ENCODE data around the gene DPP7.

The DPP7 gene

DNA sequence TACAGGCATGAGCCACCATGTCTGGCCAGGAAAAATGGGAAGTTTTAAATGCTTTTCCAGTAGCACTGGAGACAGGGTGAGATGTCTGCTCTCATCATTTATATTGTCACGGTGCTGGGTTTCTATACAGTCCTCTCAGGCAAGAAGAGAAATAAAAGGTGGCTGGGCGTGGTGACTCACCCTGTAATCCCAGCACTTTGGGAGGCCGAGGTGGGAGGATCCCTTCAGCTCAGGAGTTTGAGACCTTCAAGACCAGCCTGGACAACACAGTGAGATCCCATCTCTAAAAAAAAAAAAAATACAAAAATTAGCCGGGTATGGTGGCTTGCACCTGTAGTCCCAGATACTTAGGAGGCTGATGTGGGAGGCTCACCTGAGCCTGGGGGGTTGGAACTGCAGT lies 19.7 kb upstream of the DPP7 start:
- DNase-seq (ENCODE audit: low read depth): no peak

DNA sequence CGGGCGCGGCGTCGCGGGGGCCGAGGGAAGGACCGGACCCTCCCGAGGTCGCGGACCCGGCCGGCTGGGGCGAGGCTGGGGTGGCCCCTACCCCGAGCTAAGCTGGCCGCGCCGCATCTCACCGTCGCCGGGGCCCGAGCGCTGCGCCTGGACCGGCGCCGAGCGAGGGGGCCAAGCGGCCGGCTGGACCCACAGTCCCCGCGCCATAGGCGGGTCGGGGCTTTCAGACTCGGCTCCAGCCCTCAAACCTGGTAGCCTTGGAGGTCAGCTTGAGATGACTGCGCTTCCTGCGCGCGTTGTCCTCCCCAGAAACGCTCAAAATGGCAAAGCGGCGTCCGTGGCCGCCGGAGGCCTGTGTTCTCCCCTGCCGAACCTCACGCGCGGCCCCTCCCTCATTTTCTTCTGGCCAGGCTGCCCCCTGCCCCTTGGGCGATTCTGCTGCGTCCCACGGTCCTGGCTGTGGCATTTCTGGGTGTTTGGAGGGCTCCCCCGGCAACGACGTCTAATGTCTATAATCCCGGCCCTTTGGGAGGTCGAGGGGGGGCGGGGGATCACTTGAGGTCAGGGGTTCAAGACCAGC lies 15.7 kb upstream of the DPP7 start:
- no peak for TF ChIP-seq CTCF (conservative IDR thresholded peaks at IDR 0.05; ENCODE audit: low read length)

More for the DNA sequence above, 19.7 kb upstream of the DPP7 start:
- H3K4me3 ChIP-seq (ENCODE audit: low read length): no peak overlapping the region
- TF ChIP-seq CTCF (conservative IDR thresholded peaks at IDR 0.05; ENCODE audit: low read length): no peak

DNA sequence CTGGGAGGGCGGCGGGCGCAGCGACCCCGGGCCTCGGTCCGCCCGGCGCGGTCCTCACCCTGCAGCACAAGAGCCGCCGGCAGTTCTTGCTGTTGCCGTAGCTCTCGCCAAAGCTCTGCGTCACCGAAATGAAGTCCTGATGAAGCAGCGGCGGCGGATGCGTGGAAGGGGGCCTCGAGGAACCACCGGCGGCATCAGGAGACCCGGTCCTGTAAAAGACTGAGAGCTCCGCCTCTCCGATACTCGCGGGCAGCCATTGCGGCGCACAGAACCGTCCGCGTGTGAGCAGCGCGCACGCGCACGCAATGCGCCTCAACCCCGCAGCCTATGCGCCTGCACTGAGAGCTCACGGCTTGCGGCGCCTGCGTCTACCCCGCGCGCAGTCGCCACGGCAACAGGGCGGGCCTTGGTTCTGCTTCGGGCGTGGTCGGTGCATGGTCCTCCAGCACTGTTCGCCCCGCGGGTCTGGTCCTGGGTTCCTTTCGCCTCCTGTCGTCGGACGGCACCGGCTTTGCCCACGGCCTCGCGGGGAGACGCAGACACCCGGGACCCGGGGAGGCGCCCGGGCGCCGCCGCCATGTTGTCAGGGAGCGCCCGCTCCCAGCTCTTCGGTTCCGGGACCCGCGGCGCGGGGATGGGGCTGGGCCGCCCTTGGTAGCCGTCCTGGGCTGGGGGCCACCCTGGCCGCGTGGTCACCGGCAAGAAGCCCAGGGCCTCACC lies 15.1 kb upstream of the DPP7 start:
- peak; percentile 91 for DNase-seq (ENCODE audit: low read depth)
- TF ChIP-seq CTCF (conservative IDR thresholded peaks at IDR 0.05; ENCODE audit: low read length): no peak
- peak overlapping the region; percentile 77 for H3K4me3 ChIP-seq (ENCODE audit: low read length)

More for the DNA sequence above, 15.7 kb upstream of the DPP7 start:
- peak overlapping the region; percentile 77 for H3K4me3 ChIP-seq (ENCODE audit: low read length)
- no peak for DNase-seq (ENCODE audit: low read depth)

DNA sequence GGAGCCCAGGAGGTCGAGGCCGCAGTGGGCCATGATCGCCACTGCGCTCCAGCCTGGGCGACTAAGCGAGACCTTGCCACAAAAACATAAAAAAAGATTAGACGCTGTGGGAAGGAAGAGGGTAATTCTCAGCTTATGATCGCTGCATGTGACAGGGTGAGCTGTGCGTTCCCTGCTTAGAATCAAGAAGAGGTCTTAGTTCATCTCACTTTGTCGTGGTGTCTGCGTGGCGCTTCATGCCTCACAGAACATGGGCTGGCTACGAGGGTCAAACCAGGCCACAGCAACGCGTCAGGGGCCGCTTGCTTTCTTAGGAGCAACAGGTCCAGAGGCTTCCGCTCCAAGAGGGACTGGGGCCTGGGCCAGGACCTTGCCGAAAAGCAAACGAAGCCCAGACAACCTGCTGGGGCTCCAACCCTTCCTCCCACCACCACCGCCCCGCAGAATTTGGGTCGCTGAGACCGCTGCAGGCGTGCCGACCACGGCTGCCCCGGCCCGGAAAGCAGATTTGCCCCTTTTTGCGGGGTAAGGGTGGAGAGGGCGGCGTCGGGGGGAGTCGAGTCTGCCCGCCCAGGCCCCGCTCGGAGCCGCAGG lies 14.4 kb upstream of the DPP7 start:
- no peak for TF ChIP-seq CTCF (conservative IDR thresholded peaks at IDR 0.05; ENCODE audit: low read length)

GRCh38 chr9:137128158-137128861 lies 13.8 kb upstream of the DPP7 start:
- peak overlapping the region; percentile 77 for H3K4me3 ChIP-seq (ENCODE audit: low read length)
- TF ChIP-seq CTCF (conservative IDR thresholded peaks at IDR 0.05; ENCODE audit: low read length): no peak

More for the DNA sequence above, 14.4 kb upstream of the DPP7 start:
- DNase-seq (ENCODE audit: low read depth): peak; percentile 33
- peak overlapping the region; percentile 77 for H3K4me3 ChIP-seq (ENCODE audit: low read length)

GRCh38 chr9:137127301-137128157 lies 13.0 kb upstream of the DPP7 start:
- no peak overlapping the region for H3K4me3 ChIP-seq (ENCODE audit: low read length)
- TF ChIP-seq CTCF (conservative IDR thresholded peaks at IDR 0.05; ENCODE audit: low read length): no peak
- DNase-seq (ENCODE audit: low read depth): no peak

More at GRCh38 chr9:137128158-137128861, 13.8 kb upstream of the DPP7 start:
- no peak for DNase-seq (ENCODE audit: low read depth)

Measured in AG10803 (cell line).